ENCODE results near the gene ADAMTS4. TPM values are rescaled to one million over a fixed set of nuclear protein-coding genes. Genes with fewer than 3 reads are reported as not detected.
A peak's percentile ranks its signal among the peaks of the same experiment; 100 is the strongest.

Gene ADAMTS4
- total RNA-seq, 4 donors from 2014 or later = 0.20 to 15.3 (median 4.2) TPM

DNA sequence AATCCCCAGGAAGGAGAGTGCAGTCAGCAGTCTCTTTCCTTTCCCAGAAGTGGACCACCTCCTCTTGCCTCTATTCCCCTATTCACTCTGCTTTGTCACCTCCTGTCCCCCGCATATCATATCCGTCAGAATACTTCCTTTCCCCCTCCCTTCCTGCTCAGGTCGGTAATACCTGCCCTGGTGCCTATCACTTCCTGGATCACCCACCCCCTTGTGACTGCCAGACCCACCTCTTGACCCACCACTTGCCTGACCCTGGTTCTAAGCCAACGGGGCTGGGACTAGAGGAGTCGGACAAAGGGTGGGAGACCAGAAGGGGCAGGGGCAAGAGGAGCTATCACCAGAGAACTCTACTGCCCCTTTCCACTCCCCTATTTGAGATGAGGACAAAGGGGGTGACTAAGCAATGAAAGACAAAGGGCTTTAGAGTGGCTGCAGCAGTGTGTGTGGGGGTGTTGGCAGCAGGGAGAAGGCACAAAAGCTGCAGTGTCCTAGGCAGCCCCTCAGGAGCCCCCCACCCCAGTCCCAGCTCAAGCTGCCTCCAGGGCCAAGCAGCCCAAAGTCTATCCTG, 1.7 kb upstream of the ADAMTS4 start:
- intact Hi-C loops (cut with DNase I; ENCODE audit: low total_unique reads) = no loop called here
- TF ChIP-seq POLR2A (IDR thresholded peaks at IDR 0.05) = no peak
- TF ChIP-seq, protein P1, sequence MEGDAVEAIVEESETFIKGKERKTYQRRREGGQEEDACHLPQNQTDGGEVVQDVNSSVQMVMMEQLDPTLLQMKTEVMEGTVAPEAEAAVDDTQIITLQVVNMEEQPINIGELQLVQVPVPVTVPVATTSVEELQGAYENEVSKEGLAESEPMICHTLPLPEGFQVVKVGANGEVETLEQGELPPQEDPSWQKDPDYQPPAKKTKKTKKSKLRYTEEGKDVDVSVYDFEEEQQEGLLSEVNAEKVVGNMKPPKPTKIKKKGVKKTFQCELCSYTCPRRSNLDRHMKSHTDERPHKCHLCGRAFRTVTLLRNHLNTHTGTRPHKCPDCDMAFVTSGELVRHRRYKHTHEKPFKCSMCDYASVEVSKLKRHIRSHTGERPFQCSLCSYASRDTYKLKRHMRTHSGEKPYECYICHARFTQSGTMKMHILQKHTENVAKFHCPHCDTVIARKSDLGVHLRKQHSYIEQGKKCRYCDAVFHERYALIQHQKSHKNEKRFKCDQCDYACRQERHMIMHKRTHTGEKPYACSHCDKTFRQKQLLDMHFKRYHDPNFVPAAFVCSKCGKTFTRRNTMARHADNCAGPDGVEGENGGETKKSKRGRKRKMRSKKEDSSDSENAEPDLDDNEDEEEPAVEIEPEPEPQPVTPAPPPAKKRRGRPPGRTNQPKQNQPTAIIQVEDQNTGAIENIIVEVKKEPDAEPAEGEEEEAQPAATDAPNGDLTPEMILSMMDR (IDR thresholded peaks at IDR 0.05) = no peak
- no peak overlapping the region for H3K4me3 ChIP-seq (ENCODE audit: low read depth, poor library complexity, severe bottlenecking)
- 56 to 57% methylated on average over 5 of the region's 5 CpGs for WGBS, 2 donors
- DNase-seq (ENCODE audit: low spot score in 2 of 2) = peak in 1 of 2 donors; percentile 82

DNA sequence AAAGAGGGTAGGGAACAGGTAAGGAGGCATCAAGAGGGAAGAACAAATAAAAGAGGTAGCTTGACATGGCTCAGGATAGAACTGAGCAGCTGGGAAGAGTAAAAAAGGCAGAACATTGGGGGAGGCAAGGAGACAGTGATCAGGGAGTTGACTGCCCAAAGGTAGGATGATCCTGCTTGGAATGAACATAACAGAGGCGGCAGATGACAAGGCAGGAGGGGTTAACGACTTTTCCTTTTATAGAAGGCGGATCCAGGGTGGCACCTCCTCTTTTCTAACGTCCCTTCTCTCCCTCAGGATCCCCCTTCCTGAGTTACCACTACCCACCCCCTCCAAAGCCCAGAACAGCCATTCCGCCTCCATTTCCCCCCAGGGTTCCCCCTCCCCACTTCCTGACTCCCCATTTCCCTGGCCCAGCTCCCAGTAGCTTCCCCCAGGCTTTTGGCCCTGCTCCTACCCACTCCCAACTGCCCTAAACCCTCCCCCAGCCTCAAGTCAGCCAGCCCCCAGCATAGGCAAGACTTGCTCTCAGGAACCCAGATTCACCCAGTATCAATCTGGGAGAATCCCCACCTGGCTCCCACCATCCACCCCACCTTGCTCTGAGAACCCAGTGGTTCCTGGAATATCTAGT, 769 bp upstream of the ADAMTS4 start:
- no peak for TF ChIP-seq POLR2A (IDR thresholded peaks at IDR 0.05)
- TF ChIP-seq, protein P1 (IDR thresholded peaks at IDR 0.05) = no peak
- H3K4me3 ChIP-seq (ENCODE audit: low read depth, poor library complexity, severe bottlenecking) = no peak overlapping the region

DNA sequence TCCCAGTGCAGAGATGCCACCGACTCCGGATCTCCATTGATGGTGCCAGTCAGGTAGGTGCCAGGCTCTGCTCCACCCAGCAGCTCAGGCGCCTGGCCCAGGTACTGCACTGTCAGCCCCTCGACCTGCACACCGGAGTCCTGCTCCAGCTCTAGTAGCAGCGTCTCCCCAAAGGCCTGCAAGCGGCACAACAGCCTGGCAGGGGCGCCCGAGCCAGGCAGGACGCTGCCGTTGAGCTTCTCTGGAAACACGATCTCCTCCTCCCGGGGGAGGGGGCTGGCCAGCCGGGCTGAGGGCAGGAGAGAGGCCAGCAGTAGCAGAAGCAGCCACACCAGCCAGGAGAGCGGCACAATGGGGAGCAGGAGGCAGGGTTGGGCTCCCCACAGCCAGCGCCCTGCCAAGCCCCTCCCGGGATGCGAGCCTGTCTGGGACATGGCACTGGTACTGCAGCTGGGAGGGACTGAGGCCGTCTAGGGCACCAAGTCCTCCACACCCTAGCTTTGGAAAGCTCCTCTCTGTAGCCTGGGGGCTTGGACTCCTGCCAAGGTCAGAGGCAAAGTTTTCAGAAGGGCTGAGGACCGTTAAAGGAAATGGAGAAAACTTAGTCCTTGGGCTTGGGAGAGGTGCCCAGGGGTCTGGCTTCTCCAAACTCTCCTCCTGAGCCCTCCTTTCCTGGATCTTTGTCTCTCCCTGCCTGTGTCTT, 509 bp downstream of the ADAMTS4 start:
- H3K4me3 ChIP-seq (ENCODE audit: low read depth, poor library complexity, severe bottlenecking) = peak overlapping the region; percentile 24
- peak; percentile 64 to 93 for DNase-seq (ENCODE audit: low spot score in 2 of 2)
- TF ChIP-seq, protein P1 (IDR thresholded peaks at IDR 0.05) = no peak
- TF ChIP-seq POLR2A (IDR thresholded peaks at IDR 0.05) = no peak
- 8 to 11% methylated on average over 14 to 18 of the region's 20 CpGs for WGBS, 2 donors
- intact Hi-C loops (cut with DNase I; ENCODE audit: low total_unique reads) = no loop called here

More for the DNA sequence above, 769 bp upstream of the ADAMTS4 start:
- 30 to 37% methylated on average over 5 of the region's 5 CpGs for WGBS, 2 donors
- DNase-seq (ENCODE audit: low spot score in 2 of 2) = peak in 1 of 2 donors; percentile 83
- intact Hi-C loops (cut with DNase I; ENCODE audit: low total_unique reads) = no loop called here

DNA sequence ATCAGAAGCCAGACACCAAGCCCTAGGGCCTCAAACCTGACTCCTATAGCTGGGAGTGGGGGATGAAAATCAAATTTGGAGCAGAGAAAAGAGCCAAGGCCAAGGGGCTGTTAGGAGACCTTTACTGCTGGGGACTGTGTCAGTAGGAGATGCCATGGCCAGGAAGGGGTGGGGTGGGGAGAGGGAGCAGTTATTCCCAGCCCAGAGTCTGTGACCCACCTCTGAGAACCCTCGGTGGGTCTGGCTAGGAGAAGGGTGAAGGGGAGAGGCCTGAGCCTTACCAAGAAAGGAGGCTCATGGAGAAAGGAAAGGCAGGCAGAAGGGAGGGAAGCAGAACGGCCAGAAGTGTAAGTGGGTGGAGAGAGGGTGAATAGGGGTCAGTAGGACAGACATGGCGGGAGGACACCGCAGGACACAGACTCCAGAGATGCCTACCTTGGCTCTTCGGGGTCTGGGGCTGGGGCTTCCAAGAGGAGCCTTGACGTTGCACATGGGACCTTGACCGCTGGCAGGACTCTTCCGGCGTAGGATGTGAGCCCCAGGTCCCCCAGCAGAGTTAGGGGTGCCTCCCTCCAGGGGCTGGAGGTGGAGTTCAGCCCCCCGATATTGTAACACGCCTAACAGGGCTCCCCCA, 1.2 kb downstream of the ADAMTS4 start:
- intact Hi-C loops (cut with DNase I; ENCODE audit: low total_unique reads) = no loop called here
- DNase-seq (ENCODE audit: low spot score in 2 of 2) = peak in 1 of 2 donors; percentile 76
- peak overlapping the region; percentile 2 for H3K4me3 ChIP-seq (ENCODE audit: low read depth, poor library complexity, severe bottlenecking)
- 18 to 44% methylated on average over 9 to 11 of the region's 11 CpGs for WGBS, 2 donors
- TF ChIP-seq, protein P1 (IDR thresholded peaks at IDR 0.05) = no peak
- TF ChIP-seq POLR2A (IDR thresholded peaks at IDR 0.05) = no peak

DNA sequence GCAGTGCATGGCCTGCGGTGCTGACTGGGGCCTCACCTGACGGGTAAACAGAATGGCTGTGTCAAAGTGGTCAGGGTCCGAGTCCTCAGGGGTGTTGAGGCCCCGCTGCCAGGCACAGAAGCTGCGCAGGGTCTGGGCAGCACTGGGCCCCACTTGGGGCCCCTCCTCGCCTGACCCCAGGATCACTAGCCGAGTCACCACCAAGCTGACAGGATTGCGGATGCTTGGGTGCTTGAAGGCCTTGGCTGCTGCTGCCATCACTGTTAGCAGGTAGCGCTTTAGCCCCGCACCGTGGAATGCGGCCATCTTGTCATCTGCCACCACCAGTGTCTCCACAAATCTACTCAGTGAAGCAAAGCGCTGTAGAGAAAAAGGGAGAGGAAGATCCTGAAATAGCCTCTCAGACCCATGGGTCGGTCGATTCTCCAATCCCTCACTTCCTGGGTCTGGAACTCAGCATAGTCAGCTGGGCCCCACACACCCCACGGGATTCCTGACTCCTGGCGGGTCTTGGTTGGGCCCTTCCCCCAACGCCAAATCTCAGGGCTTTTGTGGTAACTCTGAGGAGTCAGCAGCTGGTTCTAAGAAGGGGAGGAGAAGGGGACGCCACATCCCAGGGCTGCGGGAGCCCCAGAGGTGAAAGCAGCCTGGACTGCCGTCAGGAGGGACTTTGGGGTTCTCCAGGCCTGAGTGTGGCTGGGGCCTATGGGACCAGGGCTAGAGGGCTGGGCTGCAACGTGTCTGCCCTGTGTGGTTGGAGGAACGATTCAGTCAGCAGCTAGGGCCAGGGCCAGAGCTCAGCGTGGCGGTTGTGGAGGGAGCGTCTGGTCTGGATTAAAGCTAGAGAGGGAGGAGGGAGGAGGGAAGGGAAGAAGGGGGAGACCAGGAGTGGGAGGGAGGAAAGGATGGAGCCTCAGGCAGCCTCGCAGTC, 2.1 kb downstream of the ADAMTS4 start:
- H3K4me3 ChIP-seq (ENCODE audit: low read depth, poor library complexity, severe bottlenecking) = peak overlapping the region; percentile 2
- intact Hi-C loops (cut with DNase I; ENCODE audit: low total_unique reads) = no loop called here
- WGBS, 2 donors = 61 to 63% methylated on average over 24 to 27 of the region's 27 CpGs
- no peak for TF ChIP-seq POLR2A (IDR thresholded peaks at IDR 0.05)
- TF ChIP-seq, protein P1 (IDR thresholded peaks at IDR 0.05) = no peak
- DNase-seq (ENCODE audit: low spot score in 2 of 2) = peak in 1 of 2 donors; percentile 90

Data from lower leg skin (tissue), 4 donors.